NCI-H1436 (cell line): ENCODE results near the gene TUB.
A peak's percentile ranks its signal among the peaks of the same experiment; 100 is the strongest.

Experiments used
- DNase-seq: peaks from one replicate; lab custom pipeline; 2025; lab: John Stamatoyannopoulos, UW

The TUB gene, protein sequence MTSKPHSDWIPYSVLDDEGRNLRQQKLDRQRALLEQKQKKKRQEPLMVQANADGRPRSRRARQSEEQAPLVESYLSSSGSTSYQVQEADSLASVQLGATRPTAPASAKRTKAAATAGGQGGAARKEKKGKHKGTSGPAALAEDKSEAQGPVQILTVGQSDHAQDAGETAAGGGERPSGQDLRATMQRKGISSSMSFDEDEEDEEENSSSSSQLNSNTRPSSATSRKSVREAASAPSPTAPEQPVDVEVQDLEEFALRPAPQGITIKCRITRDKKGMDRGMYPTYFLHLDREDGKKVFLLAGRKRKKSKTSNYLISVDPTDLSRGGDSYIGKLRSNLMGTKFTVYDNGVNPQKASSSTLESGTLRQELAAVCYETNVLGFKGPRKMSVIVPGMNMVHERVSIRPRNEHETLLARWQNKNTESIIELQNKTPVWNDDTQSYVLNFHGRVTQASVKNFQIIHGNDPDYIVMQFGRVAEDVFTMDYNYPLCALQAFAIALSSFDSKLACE

DNA sequence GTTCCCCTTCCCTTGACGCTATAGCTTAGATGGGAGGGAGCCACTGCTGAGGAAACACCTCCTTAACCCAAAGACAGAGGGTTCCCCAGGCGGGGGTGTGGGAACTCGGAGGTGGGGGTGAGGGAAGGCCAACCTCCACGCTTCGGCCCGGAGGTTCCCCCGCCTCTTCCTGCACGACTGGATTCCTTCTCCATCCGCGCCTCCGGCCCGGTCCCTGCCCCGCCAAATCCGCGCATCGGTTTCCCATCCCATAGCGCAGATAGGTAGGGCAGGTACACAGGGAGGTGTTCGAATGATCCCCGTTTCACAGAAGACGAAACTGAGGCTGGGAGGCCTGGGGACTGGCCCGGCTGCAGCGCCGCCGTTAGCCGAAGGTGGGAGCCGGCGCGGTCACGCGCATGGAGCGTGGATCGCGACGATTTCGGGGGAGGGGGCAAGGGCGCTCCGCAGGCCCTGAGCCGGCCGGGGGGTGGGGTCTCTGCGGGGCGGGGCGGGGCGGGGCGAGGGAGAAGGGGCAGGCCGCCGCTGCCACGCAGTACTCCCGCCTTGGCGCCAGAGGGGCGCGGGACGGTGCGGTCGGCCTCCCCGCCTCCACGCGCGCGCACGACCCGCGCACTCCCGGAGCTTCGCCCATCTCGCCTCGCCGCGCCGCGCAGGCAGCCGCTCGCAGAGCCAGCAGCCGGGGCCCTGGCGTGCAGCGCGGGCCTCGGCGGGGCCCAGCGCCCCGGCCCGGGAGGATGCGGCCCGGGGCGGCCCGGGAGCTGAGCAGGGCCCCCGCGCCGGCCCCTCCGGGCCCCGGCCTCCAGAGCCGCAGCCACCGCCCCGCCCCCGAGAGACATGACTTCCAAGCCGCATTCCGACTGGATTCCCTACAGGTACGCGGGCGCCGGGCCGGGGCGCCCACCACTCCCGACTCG is at the start of gene TUB:
TSS of gene TUB (plus strand) at position 538 of the 917 bp plus-strand sequence. CDS start at position 838, 300 bp downstream.
- DNase-seq, result peak; percentile 66

DNA sequence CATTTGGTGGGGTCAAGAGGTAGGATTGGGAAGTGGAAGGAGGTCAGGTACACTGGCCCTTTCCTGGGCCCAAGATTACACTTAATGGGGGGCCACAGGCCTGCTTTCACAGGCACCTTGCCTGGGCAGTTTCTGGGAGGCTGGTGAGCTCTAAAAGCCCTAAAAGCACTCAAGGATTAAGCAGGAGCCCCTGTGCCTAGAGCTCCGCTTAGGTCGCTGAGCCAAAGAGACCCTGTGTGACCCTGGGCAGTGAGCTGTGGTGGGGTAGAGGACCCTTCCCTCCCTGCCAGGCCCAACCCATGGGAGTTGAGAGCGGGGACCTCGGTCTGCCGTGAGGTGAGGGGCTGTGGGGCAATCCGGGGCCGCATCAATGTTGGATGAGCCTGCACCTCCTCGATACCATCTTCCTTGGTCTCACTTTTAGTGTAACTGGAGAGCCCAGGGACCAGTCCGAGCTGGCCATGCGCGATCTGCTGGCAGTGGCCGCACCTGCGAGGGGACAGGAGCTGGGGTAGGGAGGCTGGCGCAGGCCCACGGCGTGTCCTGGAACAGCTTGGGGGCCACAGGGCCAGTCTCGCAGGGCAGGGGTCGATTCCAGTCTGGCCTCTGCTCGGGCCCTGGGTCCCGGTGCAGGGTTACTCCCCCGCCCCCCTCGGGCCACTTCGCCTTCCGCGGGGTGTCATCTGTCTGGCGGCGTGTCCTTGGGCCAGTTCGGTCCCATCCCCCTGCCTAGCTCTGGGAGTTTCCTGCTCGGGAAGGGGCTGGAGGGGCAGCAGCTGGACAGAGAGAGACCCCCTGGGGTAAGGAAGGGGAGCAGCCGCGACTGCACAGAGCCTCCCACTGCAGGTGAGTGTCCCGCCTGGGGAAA is 49.5 kb upstream of the TUB start:
- DNase-seq, result no peak

DNA sequence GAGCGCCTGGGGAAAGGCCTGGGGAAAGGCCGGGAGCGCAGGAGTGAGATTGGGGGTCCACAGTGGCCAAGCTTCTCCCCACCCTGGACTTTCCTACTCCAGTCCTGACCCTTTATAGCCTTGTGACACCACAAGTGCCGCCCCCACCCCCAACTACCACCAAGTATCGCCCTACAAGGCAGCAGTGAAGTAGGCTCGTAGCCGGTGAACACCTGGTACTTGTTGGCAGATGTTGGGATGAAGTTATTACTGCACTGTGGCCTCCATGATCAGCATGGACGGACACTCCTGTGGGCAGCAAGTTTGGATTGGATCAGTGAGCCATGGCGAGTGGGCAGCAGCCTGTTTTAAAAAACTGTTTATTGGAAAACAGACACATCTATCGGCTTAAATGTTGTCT is 48.9 kb upstream of the TUB start:
- DNase-seq, result no peak

DNA sequence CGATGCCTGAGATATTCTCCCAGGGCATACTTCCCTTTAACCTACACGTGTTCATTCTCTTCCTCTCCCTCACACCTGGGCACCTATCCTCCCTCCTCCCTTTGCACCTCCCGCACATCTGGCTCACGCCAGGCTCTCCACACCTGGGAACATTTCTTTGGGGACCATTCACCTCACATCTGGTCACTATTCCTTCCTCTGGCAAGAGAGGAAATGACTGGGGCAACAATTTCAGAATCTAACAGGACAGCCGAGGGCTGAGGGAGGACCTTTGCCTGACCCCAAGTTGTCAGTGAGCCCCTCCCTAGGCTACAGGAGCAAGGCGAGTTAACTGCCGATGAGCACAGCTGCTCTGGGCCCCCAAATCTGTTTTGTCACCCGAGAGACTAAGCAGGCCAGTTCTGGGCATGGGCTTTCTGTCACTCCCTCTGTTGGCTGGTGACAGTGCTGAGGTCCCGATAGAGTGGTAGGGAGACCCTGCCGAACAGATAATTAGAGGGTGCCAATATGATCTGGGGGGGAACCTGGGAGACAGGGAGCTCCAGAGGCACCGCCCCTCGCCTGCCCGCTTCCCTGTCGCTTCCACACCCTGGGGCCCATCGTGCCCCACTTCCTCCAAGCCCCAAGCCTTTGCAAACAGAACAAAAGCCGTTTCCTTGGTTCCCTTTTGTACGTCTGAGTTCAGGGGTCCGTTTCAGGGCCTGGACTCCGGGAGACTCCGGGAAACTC is 48.3 kb upstream of the TUB start:
- DNase-seq, result no peak

DNA sequence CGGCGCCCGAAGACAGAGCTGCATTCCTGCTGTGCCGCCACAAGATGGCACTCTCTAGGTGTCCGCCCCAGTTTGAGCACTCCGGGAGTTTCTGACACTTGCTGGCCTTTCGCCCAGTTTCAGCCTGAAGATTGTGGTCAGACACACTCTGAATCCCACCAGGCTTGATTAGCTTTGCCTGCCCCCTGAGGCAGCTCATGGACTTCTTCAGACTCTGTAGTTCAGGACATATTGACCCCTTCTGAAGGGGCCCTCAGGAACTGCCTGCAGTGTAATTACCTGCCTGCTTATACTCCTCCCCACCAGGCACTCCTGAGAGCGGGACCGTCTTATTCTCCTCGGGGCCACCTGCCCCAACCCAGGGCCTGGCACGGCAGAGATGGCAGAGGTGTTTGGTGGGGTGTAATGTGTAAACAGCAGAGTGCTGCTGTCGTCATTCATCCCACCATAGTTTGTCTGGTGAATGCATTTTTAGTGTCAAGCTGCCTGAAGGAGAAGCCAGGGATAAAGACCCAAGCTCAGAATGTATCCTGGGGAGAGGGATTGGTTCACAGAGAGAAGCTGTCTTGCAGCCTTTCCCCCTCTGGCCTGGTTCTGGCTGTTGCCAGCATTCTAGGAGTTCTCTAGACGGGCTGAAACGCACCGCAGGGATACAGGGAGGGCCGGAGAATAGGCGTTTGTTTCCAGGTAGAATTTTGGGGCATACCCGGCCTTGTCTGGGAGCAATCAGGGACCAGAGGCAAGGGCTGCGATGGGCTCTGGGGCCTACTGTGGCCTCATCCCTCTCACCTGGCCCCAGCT is 47.5 kb upstream of the TUB start:
- DNase-seq, result peak; percentile 36

DNA sequence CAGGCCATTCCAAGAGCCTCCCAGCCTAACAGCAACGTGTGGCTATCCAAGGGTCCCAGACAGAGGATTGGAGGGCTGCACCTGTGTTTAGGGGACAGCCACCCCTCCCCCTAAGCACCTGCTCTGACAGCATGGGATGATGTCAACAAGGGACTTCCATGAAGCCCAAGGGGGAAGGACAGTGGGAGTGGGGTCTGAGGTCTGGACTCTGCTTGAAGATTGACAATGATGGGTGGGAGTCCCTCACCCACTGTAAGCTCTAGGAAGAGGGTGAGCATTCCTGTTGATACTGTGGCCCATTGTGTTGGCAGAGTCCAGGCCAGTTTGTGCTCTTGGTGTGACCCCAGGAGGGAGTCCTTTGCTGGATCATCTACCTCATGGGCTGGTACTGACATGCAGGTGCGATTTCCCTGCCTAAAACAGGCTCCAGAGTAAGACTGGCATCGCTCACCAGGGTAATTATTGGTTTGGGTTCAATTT is 46.9 kb upstream of the TUB start:
- DNase-seq, result no peak

DNA sequence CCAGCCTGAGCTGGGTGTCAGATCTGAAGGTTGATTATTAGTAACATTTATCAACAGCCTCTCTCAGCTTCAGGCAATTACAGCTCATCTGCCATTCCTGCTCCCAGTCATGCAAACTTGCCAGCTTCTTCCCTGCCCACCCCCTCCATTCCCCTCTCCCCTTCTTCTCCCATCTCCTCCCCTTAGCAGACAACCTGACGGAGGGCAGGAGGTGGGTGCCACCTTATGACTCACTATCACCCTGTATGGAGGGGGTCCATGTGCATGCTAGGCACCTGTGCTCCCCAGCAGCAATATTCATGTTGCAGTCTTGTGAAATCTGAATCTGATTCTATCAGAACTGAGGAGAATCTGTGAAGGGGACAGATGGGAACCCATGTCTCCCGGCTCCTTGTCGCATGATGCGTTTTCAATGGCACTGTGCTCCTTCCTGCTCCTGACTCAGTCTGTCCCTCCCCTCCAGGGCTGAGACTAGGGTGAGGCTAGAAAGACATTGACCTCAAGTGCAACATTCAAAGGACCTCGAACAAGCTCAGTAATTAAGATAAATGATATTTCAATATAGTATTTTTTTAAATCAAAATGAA is 46.3 kb upstream of the TUB start:
- no peak for DNase-seq

DNA sequence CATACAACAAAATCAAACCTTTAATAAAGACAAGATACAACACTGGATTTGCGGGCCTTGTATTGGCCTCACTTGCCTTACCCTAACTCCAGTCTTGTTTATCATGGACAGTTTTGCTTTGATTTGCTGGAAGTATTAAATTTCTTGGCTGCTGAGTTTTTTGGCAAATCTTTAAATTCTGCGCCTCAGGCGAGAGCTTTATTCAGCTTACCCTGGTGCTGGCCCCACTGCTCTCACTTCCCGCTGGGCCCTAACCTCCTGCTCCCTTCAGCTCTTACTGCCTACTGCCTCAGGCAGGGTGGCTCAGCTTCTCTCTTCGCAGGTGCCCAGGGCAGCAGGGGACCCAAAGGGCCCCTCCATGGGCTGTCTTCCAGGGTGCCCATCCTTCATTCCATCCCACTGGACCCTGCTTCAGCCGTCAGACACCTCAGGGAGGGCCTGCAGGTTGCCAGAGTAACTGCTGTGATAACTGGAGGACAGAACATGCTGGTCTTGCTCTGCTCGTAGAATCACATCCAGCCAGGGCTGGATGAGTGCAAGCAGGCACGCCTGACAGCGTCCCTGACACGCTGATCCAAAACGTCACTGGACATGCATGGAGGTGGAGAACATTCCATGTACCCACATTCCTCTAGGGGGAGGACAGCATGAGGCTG is 45.7 kb upstream of the TUB start:
- no peak for DNase-seq

DNA sequence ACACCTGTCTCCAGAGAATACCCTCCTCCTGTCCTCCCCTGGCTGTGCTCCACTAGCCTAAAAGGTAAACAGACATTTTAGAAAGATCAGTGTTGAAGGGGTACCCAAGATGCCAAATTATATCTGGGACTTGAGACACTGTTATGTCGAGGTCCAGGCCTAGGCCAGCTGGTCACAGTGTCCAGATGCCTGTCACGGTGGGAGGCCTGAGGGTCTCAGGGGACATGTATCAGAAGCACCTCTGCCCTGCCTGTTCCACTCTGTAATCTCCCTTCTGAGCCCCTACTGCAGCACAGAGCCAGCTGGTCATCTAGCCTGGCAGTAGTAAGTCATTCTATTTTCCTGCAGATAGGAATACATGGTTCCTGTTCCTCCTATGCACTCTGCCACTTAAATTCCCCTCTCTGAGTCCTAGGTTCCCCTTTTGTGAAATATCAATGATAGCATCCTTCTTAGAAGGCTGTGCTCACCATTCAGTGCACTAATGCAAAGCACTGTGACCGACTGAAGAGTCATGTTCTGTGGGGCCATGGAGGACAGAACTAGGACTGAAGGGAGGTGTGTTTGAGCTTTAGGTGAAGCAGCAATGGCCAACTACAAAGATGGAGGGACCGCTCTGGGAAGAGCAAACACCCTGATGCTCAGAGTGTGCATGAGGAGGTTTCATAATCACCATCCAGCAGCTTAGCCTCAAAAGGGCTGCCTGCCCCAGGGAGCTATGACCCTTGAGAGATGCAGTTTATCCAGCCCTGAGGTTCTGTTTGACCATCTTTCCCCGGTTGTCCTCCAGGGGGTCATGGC is 44.8 kb upstream of the TUB start:
- DNase-seq, result no peak

DNA sequence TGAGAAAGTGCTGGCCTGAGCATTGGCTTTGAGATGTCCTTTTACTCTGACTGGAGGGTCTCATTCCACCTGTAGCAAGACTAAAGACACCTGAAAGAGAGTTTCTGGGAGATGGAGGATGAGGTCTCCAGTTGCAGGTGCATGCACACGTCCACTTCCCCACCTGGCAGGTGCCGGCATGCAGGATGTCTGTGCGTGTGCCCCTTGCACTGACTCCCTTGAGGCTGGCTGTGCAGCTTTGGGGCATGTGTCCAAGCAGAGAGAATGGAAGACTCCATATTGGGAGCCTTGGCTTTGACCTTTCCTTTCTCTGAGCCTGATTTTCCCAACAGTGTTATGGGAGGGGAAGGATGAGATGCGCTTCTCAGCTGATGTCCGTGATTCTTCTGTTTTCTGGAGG is 44.0 kb upstream of the TUB start:
- DNase-seq, result no peak

DNA sequence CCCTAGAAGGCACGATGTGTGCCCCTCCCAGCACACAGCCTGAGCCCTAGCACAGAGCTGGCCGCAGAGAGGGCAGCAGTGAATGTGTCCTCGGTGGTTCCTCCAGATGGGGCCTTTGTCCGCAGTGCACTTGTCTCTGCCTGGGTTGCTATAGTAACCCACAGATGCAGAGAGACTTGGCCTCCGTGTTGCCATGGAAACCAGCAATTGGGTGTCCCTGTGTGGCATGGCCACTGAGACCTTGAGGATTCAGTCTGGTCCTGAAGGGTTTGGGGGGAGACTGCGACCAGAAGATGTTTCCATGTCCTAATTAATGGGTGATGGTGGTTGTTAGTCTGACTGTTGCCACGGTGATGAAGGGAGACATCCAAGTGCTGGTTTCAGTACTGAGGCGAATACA is 42.6 kb upstream of the TUB start:
- DNase-seq, result no peak

DNA sequence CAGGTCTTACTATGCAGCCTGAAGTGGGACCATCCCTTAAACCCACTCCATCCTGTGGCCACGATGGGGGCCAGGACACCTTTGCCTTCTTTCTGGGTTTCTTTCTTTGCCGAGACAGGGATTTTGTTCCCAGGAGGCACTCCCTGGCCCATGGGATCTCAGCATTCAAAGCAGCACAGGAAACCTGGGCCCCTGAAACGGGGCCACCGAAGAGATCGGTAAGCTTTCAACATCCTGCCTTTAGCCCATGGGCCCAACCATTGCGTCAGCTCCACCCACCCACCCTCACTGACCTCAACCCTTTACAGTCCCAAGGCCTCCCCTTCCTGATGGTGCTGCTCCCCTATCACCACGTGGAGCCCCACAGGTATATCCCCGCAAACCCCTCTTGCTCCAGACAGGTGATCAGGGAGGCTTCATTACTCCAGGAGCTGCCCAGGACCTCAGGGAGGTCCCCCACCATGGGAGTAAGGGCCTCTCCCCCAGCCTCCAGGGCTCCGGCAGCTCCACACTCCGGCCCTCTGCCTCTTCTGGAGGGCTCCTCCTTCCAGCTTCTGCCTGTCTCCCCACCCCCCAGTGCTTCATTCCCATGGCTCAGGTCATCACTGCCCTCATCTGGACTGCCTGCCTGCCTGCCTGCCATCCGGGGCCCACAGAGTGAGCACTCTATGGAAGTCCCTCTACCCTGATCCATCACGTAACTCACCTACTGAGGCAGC is 42.0 kb upstream of the TUB start:
- no peak for DNase-seq

DNA sequence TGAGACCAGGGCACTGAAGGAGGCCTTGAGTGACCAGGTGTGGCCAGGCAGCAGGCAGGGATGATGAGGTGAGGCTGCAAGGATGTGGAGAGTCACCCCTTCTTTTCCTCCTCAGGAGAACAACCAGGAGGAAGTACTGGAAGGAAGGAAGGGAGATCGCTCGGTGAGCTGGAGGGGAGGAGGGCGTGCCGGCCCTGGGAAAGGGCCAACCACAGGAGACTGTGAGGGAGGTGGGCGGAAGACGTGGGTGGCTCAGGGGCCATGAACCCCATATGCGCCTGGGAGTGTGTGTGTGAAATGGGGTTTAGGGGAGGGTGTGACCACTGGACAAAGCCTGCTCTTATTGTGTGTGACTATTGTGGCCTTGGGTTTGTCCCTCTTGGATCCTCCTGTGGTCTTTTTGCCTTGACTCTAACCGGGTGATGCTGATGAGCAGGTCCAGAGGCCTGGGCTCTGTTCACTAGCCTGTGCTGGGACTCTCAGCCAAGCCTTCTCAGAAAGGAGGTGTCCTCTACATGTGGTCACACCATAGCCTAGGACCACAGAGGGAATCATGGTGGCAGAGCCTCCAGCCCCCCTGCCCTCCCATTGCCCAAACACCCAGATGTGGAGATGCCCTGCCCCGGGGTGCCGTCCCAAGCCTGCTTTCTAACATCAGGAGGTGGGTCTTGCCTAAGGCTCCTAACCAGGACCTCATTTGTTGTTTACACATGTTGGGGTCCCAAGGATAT is 41.3 kb upstream of the TUB start:
- DNase-seq, result no peak

DNA sequence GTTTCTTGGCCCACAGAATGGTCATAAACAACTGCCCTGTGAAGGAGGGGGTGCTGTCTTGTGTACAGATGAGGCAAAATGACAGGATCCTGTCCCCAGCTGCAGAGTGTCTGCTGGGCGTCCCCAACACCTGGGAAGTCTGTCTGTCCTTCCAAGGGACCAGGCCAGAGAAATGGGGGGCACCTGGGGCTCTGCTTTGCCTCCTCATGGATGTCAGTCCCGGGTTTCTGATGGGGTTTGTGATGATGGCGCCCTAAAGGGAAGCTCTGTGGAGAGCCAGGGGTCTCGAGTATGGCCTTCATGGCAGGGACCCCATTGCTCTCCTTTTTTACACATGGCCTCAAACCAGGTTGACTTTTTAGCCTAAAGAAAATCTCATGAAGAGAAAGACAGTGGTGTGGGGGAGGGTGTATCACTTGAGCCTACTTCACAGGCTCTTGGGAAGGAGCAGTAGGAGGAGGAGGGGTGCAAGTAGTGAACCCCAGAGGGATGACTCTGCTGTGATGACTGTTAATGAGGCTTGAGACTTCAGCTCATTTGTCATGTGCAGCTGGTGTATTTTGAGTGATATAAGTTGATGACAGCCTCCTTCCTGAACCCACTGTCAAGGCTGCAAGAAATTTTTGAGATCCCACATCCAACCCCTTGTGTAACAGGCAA is 40.6 kb upstream of the TUB start:
- DNase-seq, result no peak

DNA sequence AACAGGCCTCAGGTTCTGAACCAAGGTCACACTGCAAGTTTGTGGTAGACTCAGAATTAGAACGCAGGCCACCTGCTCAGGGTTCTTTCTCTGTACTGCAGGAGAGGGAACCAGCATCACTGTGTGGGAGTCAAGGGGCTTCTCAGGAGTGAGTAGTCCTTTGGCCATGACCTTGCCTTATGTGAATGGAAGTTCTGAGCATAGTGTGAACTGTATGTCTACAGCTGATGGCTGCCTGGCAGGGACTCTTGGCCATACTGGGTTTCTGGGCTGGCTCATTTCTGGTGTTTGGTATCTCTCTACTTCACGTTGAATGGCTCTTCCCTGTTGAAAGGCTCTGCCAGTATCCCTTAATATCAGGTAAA is 40.1 kb upstream of the TUB start:
- no peak for DNase-seq

DNA sequence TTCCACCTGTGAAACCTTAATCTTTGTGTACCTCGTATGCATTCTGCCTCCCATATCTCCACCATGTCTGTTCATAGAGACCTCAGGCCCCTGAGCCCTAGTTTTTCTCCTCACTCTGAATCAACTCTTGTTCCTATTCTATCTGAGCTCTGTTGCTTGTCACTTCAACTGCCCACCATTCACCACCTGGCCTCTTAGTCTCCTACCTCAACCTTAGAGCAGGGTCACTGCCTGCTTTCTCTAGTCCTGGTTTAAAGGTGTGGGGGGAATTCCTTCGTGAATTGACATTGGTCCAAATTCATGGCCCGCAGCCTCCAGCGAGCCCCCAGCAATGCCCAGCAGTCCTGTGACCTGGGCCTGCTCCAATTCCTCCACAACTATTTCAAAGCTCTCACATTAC is 39.4 kb upstream of the TUB start:
- no peak for DNase-seq

DNA sequence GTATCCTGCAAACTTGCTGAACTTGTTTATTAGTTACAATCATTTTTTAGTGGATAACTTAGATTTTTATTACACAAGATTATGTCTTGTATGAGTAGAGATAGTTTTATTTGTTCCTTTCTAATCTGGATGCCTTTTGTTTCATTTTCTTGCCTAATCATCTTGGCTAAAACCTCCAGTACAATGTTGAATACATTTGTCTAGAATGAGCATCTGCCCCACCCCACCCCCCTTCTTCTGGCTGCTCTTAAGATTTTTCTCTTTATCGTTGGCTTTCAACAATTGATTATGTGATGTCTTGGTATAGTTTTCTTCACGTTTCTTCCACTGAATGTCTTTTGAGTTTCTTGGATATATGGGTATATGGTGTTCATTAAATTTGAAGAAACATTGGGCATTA is 37.3 kb upstream of the TUB start:
- no peak for DNase-seq
